M059J (cell line): ENCODE data around the gene WDR93. TPM values are rescaled to one million over a fixed set of nuclear protein-coding genes. Genes with fewer than 3 reads are reported as not detected.
A peak's percentile ranks its signal among the peaks of the same experiment; 100 is the strongest.
"Not testable (repeated sequence)": the region's sequence is repeated elsewhere in the genome, so short reads cannot be mapped to it uniquely, and the experiment has no call there.

ENCODE experiments used
- DNase-seq: peaks from one replicate; pipeline ENCODE4 v3.0.0-alpha.2; 2012; ENCODE audit warnings: low read depth
- total RNA-seq: library from RNA; depleted of rRNA; stranded (reverse); fragments of >200 nt; shearing (Covaris generic); gene quantifications from 2 replicates; pipeline ENCODE4 v1.2.3, GENCODE V29; 2014

Gene WDR93
- total RNA-seq, 1 experiment from 2014 or later: not detected

GRCh38 chr15:89769366-89769765 is 78.8 kb downstream of the WDR93 start:
- no peak for DNase-seq

GRCh38 chr15:89770041-89770440 is 79.4 kb downstream of the WDR93 start:
- peak; percentile 72 for DNase-seq

- no peak for DNase-seq
Observed at GRCh38 chr15:89772932-89773583, 82.4 kb downstream of the WDR93 start.

- DNase-seq: no peak
Observed at GRCh38 chr15:89774492-89774891, 83.9 kb downstream of the WDR93 start.

- no peak for DNase-seq
Observed at GRCh38 chr15:89775815-89776214, 85.2 kb downstream of the WDR93 start.

GRCh38 chr15:89776274-89777072 is 85.9 kb downstream of the WDR93 start, which contains the start of gene MESP2:
MESP2 (plus strand) TSS chr15:89776332; CDS start chr15:89776358, 26 bp downstream.
- DNase-seq: peak; percentile 46

GRCh38 chr15:89777073-89777751 is 86.6 kb downstream of the WDR93 start:
- DNase-seq: peak; percentile 23

GRCh38 chr15:89777782-89778380 is 87.3 kb downstream of the WDR93 start:
- no peak for DNase-seq

- DNase-seq: no peak
Observed at GRCh38 chr15:89778861-89779260, 88.2 kb downstream of the WDR93 start.

- DNase-seq: no peak
Observed at GRCh38 chr15:89780601-89781000, 90.0 kb downstream of the WDR93 start.

- peak; percentile 69 for DNase-seq
Observed at GRCh38 chr15:89781055-89781454, 90.4 kb downstream of the WDR93 start.

- DNase-seq: peak; percentile 92
Observed at GRCh38 chr15:89781891-89782618, 91.4 kb downstream of the WDR93 start.

- not testable (repeated sequence) for DNase-seq
Observed at GRCh38 chr15:89782619-89782950, 92.0 kb downstream of the WDR93 start.

GRCh38 chr15:89783111-89783860 is 92.7 kb downstream of the WDR93 start:
- DNase-seq: no peak

GRCh38 chr15:89783861-89784685 is 93.5 kb downstream of the WDR93 start:
- DNase-seq: no peak

GRCh38 chr15:89784686-89784960 is 94.0 kb downstream of the WDR93 start:
- DNase-seq: no peak

- DNase-seq: no peak
Observed at GRCh38 chr15:89785064-89785773, 94.6 kb downstream of the WDR93 start.

GRCh38 chr15:89785774-89786140 is 95.1 kb downstream of the WDR93 start:
- no peak for DNase-seq

GRCh38 chr15:89787944-89788343 is 97.3 kb downstream of the WDR93 start:
- no peak for DNase-seq

- not testable (repeated sequence) for DNase-seq
Observed at GRCh38 chr15:89788585-89788984, 98.0 kb downstream of the WDR93 start.
